Ectodermal cell (in vitro differentiated cells): Measurements from ENCODE around the gene SNAI1.

Source experiments
- H3K27ac ChIP-seq: 2 replicates; pipeline ENCODE4 v1.7.0; 2013; ENCODE audit warnings: mild to moderate bottlenecking, low read depth, low read length; ENCODE audit not compliant: insufficient read depth, poor library complexity, severe bottlenecking
- H3K27me3 ChIP-seq: 2 replicates; pipeline ENCODE4 v1.7.0; 2013; ENCODE audit warnings: mild to moderate bottlenecking, low read length; ENCODE audit not compliant: insufficient read depth, control insufficient read depth, poor library complexity, severe bottlenecking
- H3K36me3 ChIP-seq: one replicate; pipeline ENCODE4 v1.7.0; 2013; ENCODE audit warnings: low read length; ENCODE audit not compliant: control insufficient read depth, insufficient read depth
- H3K4me1 ChIP-seq: one replicate; pipeline ENCODE4 v1.7.0; 2013; ENCODE audit warnings: low read length; ENCODE audit not compliant: control insufficient read depth, insufficient read depth
- H3K4me3 ChIP-seq: 2 replicates; pipeline ENCODE4 v1.7.0; 2013; ENCODE audit warnings: low read depth, low read length, control low read depth; ENCODE audit not compliant: insufficient read depth
- H3K9me3 ChIP-seq: 2 replicates; pipeline ENCODE4 v1.7.0; 2013; ENCODE audit warnings: mild to moderate bottlenecking, low read length, moderate library complexity; ENCODE audit not compliant: control insufficient read depth
- WGBS, 2 experiments: methylation state at CpG; one replicate each; pipeline ENCODE4 v1.1.7; 2013; ENCODE audit warnings: missing lambda C conversion rate in 2 of 2; 5-methylcytosine and 5-hydroxymethylcytosine counted together

Gene SNAI1

GRCh38 chr20:49979030-49979832 is 3.5 kb upstream of the SNAI1 start:
- peaks cover 34% of the 10 kb centered on the region for H3K27me3 ChIP-seq
- no peaks in the 10 kb centered on the region for H3K9me3 ChIP-seq
- H3K27ac ChIP-seq, result no peak overlapping the region
- no peaks in the 10 kb centered on the region for H3K36me3 ChIP-seq
- H3K4me1 ChIP-seq, result peaks cover 27% of the 10 kb centered on the region
- 12 to 13% methylated on average over 37 of the region's 37 CpGs for WGBS, 2 experiments
- H3K4me3 ChIP-seq, result peak overlapping the region; percentile 38

- 61 to 70% methylated on average over 11 of the region's 11 CpGs for WGBS, 2 experiments
- peaks cover 34% of the 10 kb centered on the region for H3K27me3 ChIP-seq
- H3K4me1 ChIP-seq, result peaks cover 33% of the 10 kb centered on the region
- H3K27ac ChIP-seq, result no peak overlapping the region
- no peaks in the 10 kb centered on the region for H3K36me3 ChIP-seq
- H3K4me3 ChIP-seq, result no peak overlapping the region
- no peaks in the 10 kb centered on the region for H3K9me3 ChIP-seq
Observed at GRCh38 chr20:49980140-49981008, 2.4 kb upstream of the SNAI1 start.

GRCh38 chr20:49981218-49982071 is 1.3 kb upstream of the SNAI1 start:
- Histone ChIP-seq H3K27me3 (peaks cover 34% of the 10 kb centered on the region), H3K9me3 (no peaks in the 10 kb centered on the region), H3K36me3 (no peaks in the 10 kb centered on the region), H3K27ac (no peak overlapping the region), H3K4me1 (peaks cover 38% of the 10 kb centered on the region), H3K4me3 (no peak overlapping the region)
- 66 to 68% methylated on average over 23 of the region's 23 CpGs for WGBS, 2 experiments

- no peaks in the 10 kb centered on the region for H3K36me3 ChIP-seq
- H3K4me1 ChIP-seq, result peaks cover 43% of the 10 kb centered on the region
- H3K27ac ChIP-seq, result no peak overlapping the region
- H3K9me3 ChIP-seq, result no peaks in the 10 kb centered on the region
- peak overlapping the region; percentile 20 for H3K4me3 ChIP-seq
- 17% methylated on average over 12 of the region's 12 CpGs for WGBS, 2 experiments
- peaks cover 34% of the 10 kb centered on the region for H3K27me3 ChIP-seq
Observed at GRCh38 chr20:49982072-49982345, 771 bp upstream of the SNAI1 start.

- H3K27ac ChIP-seq, result no peak overlapping the region
- H3K9me3 ChIP-seq, result no peaks in the 10 kb centered on the region
- peaks cover 51% of the 10 kb centered on the region for H3K4me1 ChIP-seq
- peaks cover 34% of the 10 kb centered on the region for H3K27me3 ChIP-seq
- peak overlapping the region; percentile 34 for H3K4me3 ChIP-seq
- 26 to 27% methylated on average over 24 of the region's 24 CpGs for WGBS, 2 experiments
- no peaks in the 10 kb centered on the region for H3K36me3 ChIP-seq
Observed at GRCh38 chr20:49983123-49983847, 505 bp downstream of the SNAI1 start.

GRCh38 chr20:49983848-49984408 is 1.1 kb downstream of the SNAI1 start:
- H3K27ac ChIP-seq, result no peak overlapping the region

GRCh38 chr20:49984426-49985153 is 1.8 kb downstream of the SNAI1 start:
- H3K4me3 ChIP-seq, result peak overlapping the region; percentile 34
- H3K27me3 ChIP-seq, result peaks cover 29% of the 10 kb centered on the region
- no peaks in the 10 kb centered on the region for H3K36me3 ChIP-seq
- H3K27ac ChIP-seq, result no peak overlapping the region
- no peaks in the 10 kb centered on the region for H3K9me3 ChIP-seq
- peaks cover 63% of the 10 kb centered on the region for H3K4me1 ChIP-seq
- 88 to 89% methylated on average over 13 of the region's 13 CpGs for WGBS, 2 experiments

More at GRCh38 chr20:49983848-49984408, 1.1 kb downstream of the SNAI1 start:
- Histone ChIP-seq H3K4me3 (peak overlapping the region; percentile 34), H3K9me3 (no peaks in the 10 kb centered on the region), H3K4me1 (peaks cover 56% of the 10 kb centered on the region), H3K36me3 (no peaks in the 10 kb centered on the region), H3K27me3 (peaks cover 34% of the 10 kb centered on the region)
- WGBS, 2 experiments, result 87 to 88% methylated on average over 18 of the region's 18 CpGs

- no peak overlapping the region for H3K4me3 ChIP-seq
- H3K36me3 ChIP-seq, result no peaks in the 10 kb centered on the region
- 83 to 85% methylated on average over 6 of the region's 6 CpGs for WGBS, 2 experiments
- H3K4me1 ChIP-seq, result peaks cover 68% of the 10 kb centered on the region
- peaks cover 24% of the 10 kb centered on the region for H3K27me3 ChIP-seq
- H3K27ac ChIP-seq, result no peak overlapping the region
- no peaks in the 10 kb centered on the region for H3K9me3 ChIP-seq
Observed at GRCh38 chr20:49985157-49985556, 2.4 kb downstream of the SNAI1 start.

- no peak overlapping the region for H3K27ac ChIP-seq
- peaks cover 19% of the 10 kb centered on the region for H3K27me3 ChIP-seq
- H3K4me1 ChIP-seq, result peaks cover 73% of the 10 kb centered on the region
- no peaks in the 10 kb centered on the region for H3K36me3 ChIP-seq
- H3K9me3 ChIP-seq, result no peaks in the 10 kb centered on the region
- no peak overlapping the region for H3K4me3 ChIP-seq
- WGBS, 2 experiments, result 83 to 85% methylated on average over 13 of the region's 13 CpGs
Observed at GRCh38 chr20:49985617-49986016, 2.8 kb downstream of the SNAI1 start.
